Right ventricle myocardium superior (tissue), 1 donor: ENCODE measurements around the gene TSPEAR. TPM values are rescaled to one million over a fixed set of nuclear protein-coding genes. Genes with fewer than 3 reads are reported as not detected.

Experiments used
- ATAC-seq: fragments of 200-7000 bp; cut with Tn5 transposase; one replicate; pipeline ENCODE4 v1.9.1; 2020; ENCODE audit warnings: mild to moderate bottlenecking; ENCODE audit not compliant: poor library complexity
- DNase-seq: peaks from one replicate; pipeline ENCODE4 v3.0.0-alpha.2; 2020
- intact Hi-C: fragments of 100-400 bp; cut with DNase I; formaldehyde crosslinking; loops from one replicate; pipeline ENCODE4 v1.11.2; 2022
- total RNA-seq: library from RNA; stranded (reverse); fragmentation: NEBNext Ultra II Directional; extraction: Animal tissue kit (Norgen Biotek cat#: 25700); gene quantifications from one replicate; pipeline ENCODE4 v1.2.1, GENCODE V29; 2021
- donor health status: DM: no; HTN: yes; CAD: no; lungs with severe emphysema.

Gene TSPEAR
- total RNA-seq, 1 donor from 2014 or later = 0.51 TPM

DNA sequence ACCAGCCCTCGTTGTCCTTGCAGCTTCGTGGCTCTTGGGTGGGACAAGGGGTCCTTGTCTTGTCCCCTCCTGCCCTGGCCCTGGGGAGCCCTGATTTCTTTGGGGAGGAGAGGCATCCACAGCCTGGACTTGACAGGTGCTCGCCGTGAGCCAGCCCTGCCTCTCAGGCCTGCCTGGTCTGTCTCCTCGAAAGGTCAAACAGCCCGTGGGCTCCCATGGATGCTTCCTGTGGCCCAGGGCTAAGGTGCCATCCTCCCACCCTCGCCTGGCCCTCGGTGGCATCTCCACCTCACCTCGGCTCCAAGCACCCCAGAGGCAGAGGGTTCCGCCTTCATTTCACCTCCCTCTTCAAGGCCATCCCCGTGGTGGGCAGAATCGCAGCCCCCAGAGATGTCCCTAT is 247.0 kb downstream of the TSPEAR start:
- ATAC-seq (no peak), DNase-seq (no peak)
- intact Hi-C loops = no loop called here

DNA sequence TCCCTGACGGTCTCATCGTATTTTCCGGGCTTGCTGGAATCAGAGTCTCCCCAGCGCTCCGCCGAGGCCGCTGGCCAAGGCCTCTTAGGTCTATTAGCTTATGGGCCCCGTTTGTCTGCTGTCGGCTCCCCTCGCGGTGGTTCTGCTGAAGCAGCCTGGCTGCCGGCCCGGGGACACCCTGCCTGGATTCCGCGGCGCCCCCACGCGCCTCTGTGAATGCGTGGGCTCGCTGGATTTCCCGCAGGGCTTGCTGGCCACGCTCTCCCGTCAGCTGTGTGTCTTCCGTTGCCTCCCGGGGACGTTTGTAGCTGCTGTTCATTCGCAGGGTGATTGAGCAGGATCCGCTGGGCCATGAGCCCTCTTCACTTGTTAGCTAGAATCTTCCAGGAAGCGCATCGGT is 247.6 kb downstream of the TSPEAR start:
- intact Hi-C loops = no loop called here
- ATAC-seq (no peak), DNase-seq (no peak)

GRCh38 chr21:44462834-44463200 is 248.6 kb downstream of the TSPEAR start:
- no peak for DNase-seq
- no peak for ATAC-seq
- intact Hi-C loops = no loop called here

- DNase-seq = no peak
- intact Hi-C loops = no loop called here
- no peak for ATAC-seq
Observed at GRCh38 chr21:44462086-44462833, 249.1 kb downstream of the TSPEAR start.

GRCh38 chr21:44461464-44462001 is 249.8 kb downstream of the TSPEAR start:
- peak; percentile 62 for DNase-seq
- peak; percentile 82 for ATAC-seq
- intact Hi-C loops = no loop called here

DNA sequence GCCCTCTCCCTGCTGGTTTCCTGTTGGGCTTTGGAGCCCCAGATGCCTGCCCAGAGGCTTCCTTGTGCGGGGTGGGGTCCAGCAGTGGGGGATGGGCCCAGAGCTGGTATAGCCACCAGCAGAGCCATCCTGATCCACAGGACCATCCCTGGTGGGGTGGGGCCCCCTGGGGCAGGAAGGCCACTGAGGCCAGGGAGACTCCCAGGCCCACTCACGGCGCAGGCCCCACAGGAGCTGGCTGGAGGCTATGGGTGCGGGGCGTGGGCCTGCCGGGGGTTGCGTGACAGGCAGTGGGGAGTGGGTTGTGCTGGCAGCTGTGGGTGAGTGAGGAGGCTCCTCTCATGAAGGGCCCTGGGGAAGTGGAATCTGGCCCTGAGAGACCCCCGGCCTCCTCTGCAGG is 250.4 kb downstream of the TSPEAR start:
- intact Hi-C loops = no loop called here
- ATAC-seq (no peak), DNase-seq (no peak)

DNA sequence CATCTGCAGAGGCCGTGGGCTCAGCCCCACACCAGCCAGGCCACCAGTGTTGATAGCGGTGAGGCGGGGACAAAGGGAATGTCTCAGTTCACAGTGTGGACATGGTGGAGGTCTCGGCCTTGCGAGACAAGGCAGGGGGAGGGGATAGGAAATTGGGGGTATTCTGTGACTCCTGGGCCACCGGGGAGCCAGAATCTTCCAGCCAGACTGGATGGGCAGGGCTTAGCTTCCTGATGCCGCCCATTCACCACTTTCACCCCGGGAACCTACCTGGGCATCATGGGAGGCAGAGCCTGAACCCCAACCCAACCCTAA is 251.0 kb downstream of the TSPEAR start:
- intact Hi-C loops = no loop called here
- DNase-seq = no peak
- no peak for ATAC-seq

- ATAC-seq = no peak
- DNase-seq = no peak
- intact Hi-C loops = no loop called here
Observed at GRCh38 chr21:44459712-44460440, 251.5 kb downstream of the TSPEAR start.

DNA sequence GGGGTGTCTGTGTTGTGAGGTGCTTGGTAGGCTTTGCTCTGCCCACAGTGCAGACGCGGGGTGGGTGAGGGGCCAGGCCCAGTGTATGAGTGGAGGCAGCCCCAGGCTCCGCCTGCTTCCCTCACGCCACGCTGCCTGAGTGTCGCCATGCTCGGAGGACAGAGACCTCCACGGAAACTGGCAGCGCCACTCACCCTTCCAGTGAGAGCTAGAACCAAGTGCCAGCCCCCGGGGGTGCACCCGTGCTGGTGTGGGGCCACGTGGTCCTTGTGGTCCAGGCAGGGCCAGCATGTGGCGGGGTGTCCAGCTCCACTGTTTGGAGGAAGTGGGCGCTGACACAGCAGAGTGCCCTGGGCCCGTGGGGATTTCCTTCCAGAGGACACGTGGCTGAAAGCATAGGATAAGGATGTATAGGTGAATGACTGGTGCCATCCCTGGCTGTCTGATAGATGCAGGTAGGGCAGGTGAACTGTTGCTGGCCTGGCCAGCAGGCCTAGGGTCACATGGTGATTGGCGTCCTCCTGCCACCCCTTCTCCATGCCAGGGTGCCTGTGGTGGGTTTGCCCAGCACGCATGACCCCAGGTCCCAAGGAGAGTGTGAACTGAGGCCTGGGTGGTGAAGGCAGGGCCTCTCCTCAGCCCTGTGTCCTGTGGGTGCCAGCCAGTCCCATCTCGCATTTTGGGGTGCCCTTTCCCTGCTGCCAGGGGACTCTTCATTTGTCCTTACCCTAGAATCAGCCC is 252.2 kb downstream of the TSPEAR start:
- no peak for DNase-seq
- intact Hi-C loops = no loop called here
- no peak for ATAC-seq

- DNase-seq (no peak), ATAC-seq (no peak)
- intact Hi-C loops = no loop called here
Observed at GRCh38 chr21:44456915-44457736, 254.2 kb downstream of the TSPEAR start.

GRCh38 chr21:44456214-44456914 is 255.0 kb downstream of the TSPEAR start:
- intact Hi-C loops = no loop called here
- ATAC-seq (no peak), DNase-seq (no peak)

DNA sequence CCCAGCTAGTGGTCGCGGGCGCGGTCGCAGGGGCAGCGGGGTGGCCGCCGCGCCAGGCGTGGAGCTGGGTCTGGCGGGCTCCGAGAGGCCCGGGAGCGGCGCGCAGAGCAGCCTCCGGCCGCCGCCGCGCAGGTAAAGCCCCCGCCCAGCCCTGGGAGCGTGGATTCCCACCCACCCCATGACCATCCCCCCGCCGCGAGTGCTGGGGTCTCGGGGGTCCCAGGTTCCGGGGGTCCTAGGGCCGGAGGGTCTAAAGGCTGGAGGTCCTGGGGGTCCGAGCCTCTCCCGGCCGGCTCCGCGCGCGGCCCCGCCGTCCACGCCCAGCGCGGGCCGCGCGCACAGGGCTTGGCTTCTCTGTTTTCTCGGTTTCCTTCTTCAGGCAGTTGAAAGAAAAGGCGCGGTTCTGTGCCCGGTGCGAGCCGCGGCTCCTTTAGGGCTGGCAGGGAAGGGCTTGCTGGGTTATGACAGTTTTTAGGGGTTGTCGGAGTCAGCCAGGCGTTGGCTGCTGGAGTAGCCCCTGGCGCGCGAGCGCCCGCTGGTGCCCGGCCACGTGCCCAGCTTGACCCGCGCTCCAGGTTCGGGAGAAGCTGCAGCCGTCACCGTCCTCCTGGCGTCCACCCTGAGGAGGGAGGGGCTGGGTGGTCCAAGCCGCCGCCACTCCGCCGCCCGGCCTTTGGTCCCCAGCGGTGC is 255.7 kb downstream of the TSPEAR start:
- DNase-seq (peak; percentile 76), ATAC-seq (peak; percentile 85)
- intact Hi-C loops = no loop called here

DNA sequence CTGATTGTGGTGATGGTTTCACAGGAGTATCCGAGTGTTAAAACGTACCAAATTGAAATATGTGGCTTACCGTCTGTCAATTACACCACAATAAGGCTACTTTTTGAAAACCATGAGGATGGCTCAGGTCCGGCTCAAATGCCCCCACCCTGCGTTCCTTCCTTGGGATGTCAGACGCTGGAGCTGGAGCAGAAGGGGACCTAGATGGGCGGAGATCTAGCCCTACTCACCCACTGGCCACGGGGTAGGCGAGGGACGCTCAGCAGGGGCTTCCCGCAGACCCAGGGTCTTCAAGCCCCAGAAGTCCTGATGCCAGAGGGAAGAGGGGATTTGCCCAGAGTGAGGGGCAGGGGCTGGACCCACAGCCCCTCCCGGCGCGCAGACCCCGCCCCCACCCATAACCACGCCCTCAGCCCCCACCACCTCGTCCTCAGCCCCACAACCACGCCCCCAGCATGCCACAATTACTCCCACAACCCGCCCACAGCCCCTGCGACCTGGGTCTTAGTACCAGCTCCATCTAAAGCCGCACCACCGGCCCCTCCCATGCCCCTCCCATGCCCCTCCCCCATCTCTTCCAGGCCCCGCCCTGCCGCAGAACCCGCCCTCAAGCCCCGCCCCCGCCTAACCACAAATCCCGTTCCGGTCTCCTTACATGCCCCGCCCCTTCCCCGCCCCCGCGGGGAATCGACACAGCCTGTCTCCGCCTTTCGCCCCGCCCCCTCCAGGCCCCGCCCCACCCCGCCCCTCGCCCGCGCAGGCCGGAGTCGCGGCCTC is 256.4 kb downstream of the TSPEAR start, which contains the start of gene LRRC3:
LRRC3 (plus strand) TSS at position 764 of the 777 bp plus-strand sequence. CDS start 1,135 bp downstream, outside the sequence.
- ATAC-seq = peak; percentile 90
- intact Hi-C loops = no loop called here
- DNase-seq = peak; percentile 92

DNA sequence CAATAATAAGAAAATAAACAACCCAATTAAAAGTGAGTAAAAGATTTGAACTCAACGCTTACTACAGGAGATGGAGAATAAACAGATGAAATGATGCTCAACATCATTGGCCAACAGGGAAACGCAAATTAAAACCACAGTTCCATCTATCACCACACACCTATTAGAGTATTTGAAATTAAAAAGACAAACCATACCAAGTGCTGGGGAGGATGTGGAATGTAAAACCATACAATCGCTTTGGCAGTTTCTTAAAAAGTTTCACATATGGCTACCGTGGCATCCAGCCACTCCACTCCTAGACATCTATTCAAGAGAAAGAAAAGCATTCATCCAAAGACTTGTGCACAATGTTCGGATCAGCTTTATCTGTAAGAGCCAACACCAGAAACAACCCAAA is 257.3 kb downstream of the TSPEAR start:
- DNase-seq (no peak), ATAC-seq (no peak)
- intact Hi-C loops = no loop called here

- ATAC-seq (no peak), DNase-seq (no peak)
- intact Hi-C loops = no loop called here
Observed at GRCh38 chr21:44453120-44453519, 258.3 kb downstream of the TSPEAR start.

GRCh38 chr21:44450999-44451398 is 260.4 kb downstream of the TSPEAR start:
- intact Hi-C loops = no loop called here
- DNase-seq (no peak), ATAC-seq (no peak)

DNA sequence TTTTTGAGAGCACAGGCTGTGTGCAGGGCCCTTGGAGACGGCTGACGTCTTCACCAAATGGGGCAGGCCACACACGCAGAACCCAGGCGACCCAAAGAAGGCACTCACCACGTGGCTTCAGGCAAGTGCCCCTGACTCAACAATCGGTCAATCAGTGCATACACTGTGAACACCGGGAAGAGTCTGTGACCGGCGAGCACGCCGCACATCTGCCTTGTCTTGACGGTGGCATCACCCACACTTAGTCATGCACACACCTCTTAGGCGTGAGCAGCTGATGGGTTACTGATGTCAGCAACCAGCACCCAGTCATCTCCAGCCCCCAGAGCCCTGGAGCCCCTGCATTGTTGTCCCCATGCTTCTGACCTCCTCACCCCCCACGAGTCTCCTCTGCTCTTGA is 261.0 kb downstream of the TSPEAR start:
- ATAC-seq = no peak
- DNase-seq = no peak
- intact Hi-C loops = no loop called here
